Hepatocyte (in vitro differentiated cells): ENCODE data around the gene CDC42BPB. TPM values are rescaled to one million over a fixed set of nuclear protein-coding genes. Genes with fewer than 3 reads are reported as not detected.

Source experiments
- DNase-seq: peaks from one replicate; pipeline ENCODE4 v3.0.0-alpha.2; 2016; ENCODE audit warnings: low spot score
- H2AFZ ChIP-seq: fragments of 200-600 bp; sonication (generic); 2 replicates; pipeline ENCODE4 v1.6.0; 2016; ENCODE audit warnings: antibody characterized with exemption, mild to moderate bottlenecking
- H3K27ac ChIP-seq: fragments of 200-600 bp; sonication (generic); 2 replicates; pipeline ENCODE4 v1.5.1; 2016; ENCODE audit warnings: mild to moderate bottlenecking
- H3K27me3 ChIP-seq: fragments of 200-600 bp; sonication (generic); 2 replicates; pipeline ENCODE4 v1.6.1; 2016
- H3K36me3 ChIP-seq: fragments of 200-600 bp; sonication (generic); replicated peaks from 2 replicates; pipeline ENCODE4 v1.5.1; 2016; ENCODE audit warnings: low read depth; ENCODE audit not compliant: insufficient read depth
- H3K4me1 ChIP-seq: fragments of 200-600 bp; sonication (generic); 2 replicates; pipeline ENCODE4 v1.5.1; 2016; ENCODE audit warnings: mild to moderate bottlenecking, moderate library complexity; ENCODE audit not compliant: insufficient read depth
- H3K4me2 ChIP-seq: fragments of 200-600 bp; sonication (generic); 2 replicates; pipeline ENCODE4 v1.6.0; 2016
- H3K4me3 ChIP-seq: fragments of 200-600 bp; sonication (generic); 2 replicates; pipeline ENCODE4 v1.5.1; 2016; ENCODE audit warnings: mild to moderate bottlenecking
- H3K79me2 ChIP-seq: fragments of 200-600 bp; sonication (generic); 2 replicates; pipeline ENCODE4 v1.6.0; 2017; ENCODE audit warnings: mild to moderate bottlenecking
- H3K9me2 ChIP-seq: fragments of 200-600 bp; sonication (generic); replicated peaks from 2 replicates; pipeline ENCODE4 v1.6.0; 2017; ENCODE audit warnings: mild to moderate bottlenecking; ENCODE audit not compliant: insufficient read depth
- H3K9me3 ChIP-seq: fragments of 200-600 bp; sonication (generic); 2 replicates; pipeline ENCODE4 v1.5.1; 2016; ENCODE audit warnings: low read depth, mild to moderate bottlenecking
- H4K20me1 ChIP-seq: fragments of 200-600 bp; sonication (generic); 2 replicates; pipeline ENCODE4 v1.6.0; 2016; ENCODE audit warnings: mild to moderate bottlenecking; ENCODE audit not compliant: insufficient read depth, poor library complexity, severe bottlenecking
- EZH2 ChIP-seq: fragments of 200-600 bp; sonication (generic); IDR thresholded peaks from 2 replicates; pipeline ENCODE4 v1.6.1; 2016; ENCODE audit warnings: antibody characterized with exemption, mild to moderate bottlenecking, borderline replicate concordance
- EZH2phosphoT487 ChIP-seq: fragments of 200-600 bp; sonication (generic); IDR thresholded peaks from one replicate; pipeline ENCODE4 v1.6.1; 2018; ENCODE audit warnings: antibody characterized with exemption, mild to moderate bottlenecking, low read depth, moderate library complexity; ENCODE audit not compliant: unreplicated experiment, severe bottlenecking
- WGBS: methylation state at CpG from one replicate; pipeline ENCODE4 v1.1.6; 2016; ENCODE audit warnings: low lambda C conversion rate; ENCODE audit errors: missing lambda C conversion rate; 5-methylcytosine and 5-hydroxymethylcytosine counted together
- polyA plus RNA-seq: library from polyadenylated mRNA; unstranded; fragments of >200 nt; fragmentation: Nextera tagmentation; extraction: Ambion mirVana; gene quantifications from 2 replicates; pipeline ENCODE4 v1.2.1, GENCODE V29; 2016
- total RNA-seq: library from RNA; depleted of rRNA; stranded (reverse); fragments of >200 nt; gene quantifications from 2 replicates; pipeline ENCODE4 v1.2.3, GENCODE V29; 2014
- TF ChIP-seq, protein P1 (sequence below): fragments of 200-600 bp; sonication (generic); IDR thresholded peaks from 2 replicates; pipeline ENCODE4 v1.5.1; 2016; ENCODE audit warnings: antibody characterized with exemption, mild to moderate bottlenecking; ENCODE audit not compliant: poor library complexity

Gene CDC42BPB
- total and polyA plus RNA-seq, 2 experiments from 2014 or later: 10.2 to 60.6 TPM

DNA sequence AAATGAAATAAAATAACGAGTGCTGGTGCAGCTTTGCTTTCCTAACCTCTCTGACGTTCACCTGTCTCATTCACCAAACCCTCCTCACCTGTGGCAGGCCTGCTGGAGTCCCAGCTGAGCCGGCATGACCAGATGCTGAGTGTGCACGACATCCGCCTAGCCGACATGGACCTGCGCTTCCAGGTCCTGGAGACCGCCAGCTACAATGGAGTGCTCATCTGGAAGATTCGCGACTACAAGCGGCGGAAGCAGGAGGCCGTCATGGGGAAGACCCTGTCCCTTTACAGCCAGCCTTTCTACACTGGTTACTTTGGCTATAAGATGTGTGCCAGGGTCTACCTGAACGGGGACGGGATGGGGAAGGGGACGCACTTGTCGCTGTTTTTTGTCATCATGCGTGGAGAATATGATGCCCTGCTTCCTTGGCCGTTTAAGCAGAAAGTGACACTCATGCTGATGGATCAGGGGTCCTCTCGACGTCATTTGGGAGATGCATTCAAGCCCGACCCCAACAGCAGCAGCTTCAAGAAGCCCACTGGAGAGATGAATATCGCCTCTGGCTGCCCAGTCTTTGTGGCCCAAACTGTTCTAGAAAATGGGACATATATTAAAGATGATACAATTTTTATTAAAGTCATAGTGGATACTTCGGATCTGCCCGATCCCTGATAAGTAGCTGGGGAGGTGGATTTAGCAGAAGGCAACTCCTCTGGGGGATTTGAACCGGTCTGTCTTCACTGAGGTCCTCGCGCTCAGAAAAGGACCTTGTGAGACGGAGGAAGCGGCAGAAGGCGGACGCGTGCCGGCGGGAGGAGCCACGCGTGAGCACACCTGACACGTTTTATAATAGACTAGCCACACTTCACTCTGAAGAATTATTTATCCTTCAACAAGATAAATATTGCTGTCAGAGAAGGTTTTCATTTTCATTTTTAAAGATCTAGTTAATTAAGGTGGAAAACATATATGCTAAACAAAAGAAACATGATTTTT is 151.9 kb downstream of the CDC42BPB start:
- no peaks in the 10 kb centered on the region for H3K9me2 ChIP-seq
- WGBS: 97% methylated on average over 38 of the region's 38 CpGs
- H2AFZ ChIP-seq: no peak overlapping the region
- H3K27ac ChIP-seq: no peak overlapping the region
- DNase-seq: no peak
- H3K9me3 ChIP-seq: no peaks in the 10 kb centered on the region
- H3K36me3 ChIP-seq: no peaks in the 10 kb centered on the region
- H3K4me3 ChIP-seq: no peak overlapping the region
- TF ChIP-seq EZH2phosphoT487 (no peak), EZH2 (no peak)
- TF ChIP-seq, protein P1, sequence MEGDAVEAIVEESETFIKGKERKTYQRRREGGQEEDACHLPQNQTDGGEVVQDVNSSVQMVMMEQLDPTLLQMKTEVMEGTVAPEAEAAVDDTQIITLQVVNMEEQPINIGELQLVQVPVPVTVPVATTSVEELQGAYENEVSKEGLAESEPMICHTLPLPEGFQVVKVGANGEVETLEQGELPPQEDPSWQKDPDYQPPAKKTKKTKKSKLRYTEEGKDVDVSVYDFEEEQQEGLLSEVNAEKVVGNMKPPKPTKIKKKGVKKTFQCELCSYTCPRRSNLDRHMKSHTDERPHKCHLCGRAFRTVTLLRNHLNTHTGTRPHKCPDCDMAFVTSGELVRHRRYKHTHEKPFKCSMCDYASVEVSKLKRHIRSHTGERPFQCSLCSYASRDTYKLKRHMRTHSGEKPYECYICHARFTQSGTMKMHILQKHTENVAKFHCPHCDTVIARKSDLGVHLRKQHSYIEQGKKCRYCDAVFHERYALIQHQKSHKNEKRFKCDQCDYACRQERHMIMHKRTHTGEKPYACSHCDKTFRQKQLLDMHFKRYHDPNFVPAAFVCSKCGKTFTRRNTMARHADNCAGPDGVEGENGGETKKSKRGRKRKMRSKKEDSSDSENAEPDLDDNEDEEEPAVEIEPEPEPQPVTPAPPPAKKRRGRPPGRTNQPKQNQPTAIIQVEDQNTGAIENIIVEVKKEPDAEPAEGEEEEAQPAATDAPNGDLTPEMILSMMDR: no peak
- no peaks in the 10 kb centered on the region for H3K79me2 ChIP-seq
- no peaks in the 10 kb centered on the region for H4K20me1 ChIP-seq
- H3K4me1 ChIP-seq: no peaks in the 10 kb centered on the region
- no peak overlapping the region for H3K4me2 ChIP-seq
- H3K27me3 ChIP-seq: no peaks in the 10 kb centered on the region

DNA sequence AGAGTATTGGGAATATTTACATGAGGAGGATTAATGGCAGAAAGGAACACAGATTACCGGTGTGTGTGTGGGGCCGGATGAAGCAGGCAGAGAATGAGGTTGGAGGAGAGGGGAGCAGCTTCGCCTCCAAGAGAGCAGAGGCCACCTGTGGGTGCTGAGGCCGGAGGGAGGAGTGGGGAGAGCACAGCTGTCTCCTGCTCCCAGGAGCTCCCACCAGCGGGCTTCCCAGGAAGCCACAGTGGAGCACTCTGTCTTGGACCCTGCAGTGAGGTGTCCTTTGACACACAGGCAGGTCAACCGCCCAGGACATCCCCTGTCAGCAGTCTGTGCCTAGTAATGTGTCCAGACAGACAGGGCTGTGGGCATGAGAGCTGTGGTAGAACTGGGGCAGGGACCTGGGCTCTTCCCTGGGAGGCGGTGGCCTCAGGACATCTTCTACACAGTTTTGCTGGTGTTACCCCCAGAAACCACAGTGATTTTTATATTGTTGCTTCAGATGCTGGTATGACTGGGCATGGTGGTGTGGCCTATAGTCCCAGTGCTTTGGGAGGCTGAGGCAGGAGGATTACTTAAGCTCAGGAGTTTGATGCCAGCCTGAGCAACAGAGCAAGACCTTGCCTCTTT is 153.3 kb downstream of the CDC42BPB start:
- Histone ChIP-seq H3K4me3 (no peak overlapping the region), H3K27me3 (no peaks in the 10 kb centered on the region), H3K27ac (no peak overlapping the region), H3K36me3 (no peaks in the 10 kb centered on the region), H3K9me2 (no peaks in the 10 kb centered on the region), H4K20me1 (no peaks in the 10 kb centered on the region), H3K4me1 (no peaks in the 10 kb centered on the region), H2AFZ (no peak overlapping the region), H3K79me2 (no peaks in the 10 kb centered on the region), H3K4me2 (no peak overlapping the region), H3K9me3 (no peaks in the 10 kb centered on the region)
- 94% methylated on average over 7 of the region's 7 CpGs for WGBS
- TF ChIP-seq EZH2 (no peak), EZH2phosphoT487 (no peak)
- TF ChIP-seq, protein P1: no peak
- no peak for DNase-seq

DNA sequence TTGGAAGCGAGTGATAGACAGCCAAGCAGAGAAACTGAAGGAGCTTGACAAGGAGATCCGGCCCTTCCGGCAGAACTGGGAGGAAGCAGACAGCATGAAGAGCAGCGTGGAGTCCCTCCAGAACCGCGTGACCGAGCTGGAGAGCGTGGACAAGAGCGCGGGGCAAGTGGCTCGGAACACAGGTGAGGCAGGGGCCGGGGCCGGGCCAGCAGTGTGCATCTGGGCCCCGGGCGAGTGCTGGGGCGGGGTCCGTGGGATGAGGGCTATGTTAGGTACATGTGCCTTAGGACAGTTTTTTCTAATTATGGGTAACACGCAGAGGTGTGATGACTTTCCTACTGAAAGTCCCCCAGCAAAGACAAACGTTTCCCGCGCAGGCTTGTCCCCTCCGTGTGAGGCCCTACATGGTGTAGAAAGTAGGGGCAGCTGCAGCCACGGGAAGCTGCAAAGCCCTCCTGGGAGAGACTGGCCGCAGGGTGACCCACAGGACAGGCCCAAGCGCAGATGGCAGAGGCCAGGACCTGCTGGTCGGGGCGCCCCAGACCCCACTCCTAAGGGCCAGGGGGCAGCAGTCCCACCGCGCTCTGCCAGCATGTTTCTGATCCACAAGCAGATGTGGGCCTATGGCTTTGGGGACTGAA is 154.0 kb downstream of the CDC42BPB start:
- no peak overlapping the region for H3K4me2 ChIP-seq
- no peak overlapping the region for H2AFZ ChIP-seq
- H3K9me3 ChIP-seq: no peaks in the 10 kb centered on the region
- TF ChIP-seq, protein P1: no peak
- TF ChIP-seq EZH2: no peak
- TF ChIP-seq EZH2phosphoT487: no peak
- no peak for DNase-seq
- no peaks in the 10 kb centered on the region for H3K9me2 ChIP-seq
- no peak overlapping the region for H3K27ac ChIP-seq
- H3K4me1 ChIP-seq: no peaks in the 10 kb centered on the region
- no peaks in the 10 kb centered on the region for H4K20me1 ChIP-seq
- H3K36me3 ChIP-seq: no peaks in the 10 kb centered on the region
- WGBS: 97% methylated on average over 28 of the region's 29 CpGs
- no peaks in the 10 kb centered on the region for H3K27me3 ChIP-seq
- no peaks in the 10 kb centered on the region for H3K79me2 ChIP-seq
- H3K4me3 ChIP-seq: no peak overlapping the region
